ENCODE data around the gene PDHB. TPM values are rescaled to one million over a fixed set of nuclear protein-coding genes. Genes with fewer than 3 reads are reported as not detected.
A peak's percentile ranks its signal among the peaks of the same experiment; 100 is the strongest.

The PDHB gene
- total and polyA plus RNA-seq, 4 donors, result 50.8 to 67.6 (median 63.1) TPM

DNA sequence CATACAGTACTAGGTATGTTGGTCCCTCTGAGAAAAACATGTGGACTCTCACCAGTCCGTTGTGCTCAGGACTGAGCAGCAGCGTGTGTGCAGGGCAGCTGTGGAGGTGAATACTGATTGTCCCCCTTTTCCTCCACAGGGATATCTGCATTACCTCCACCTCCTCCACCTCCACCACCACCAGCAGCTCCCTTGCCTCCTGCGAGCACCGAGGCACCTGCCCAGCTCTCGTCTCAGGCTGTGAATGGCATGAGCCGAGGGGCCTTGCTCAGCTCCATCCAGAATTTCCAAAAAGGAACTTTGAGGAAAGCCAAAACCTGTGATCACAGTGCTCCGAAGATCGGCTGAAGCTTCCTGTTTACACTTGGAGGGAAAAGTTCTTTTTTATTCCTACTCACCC lies 9.0 kb downstream of the PDHB start:
- H3K36me3 ChIP-seq (ENCODE audit: control insufficient read depth in 4 of 4, insufficient read depth in 4 of 4, low read length in 4 of 4), result peaks cover 17 to 46% (median 34%) of the 10 kb centered on the region in 4 donors
- no peak overlapping the region for H3K4me3 ChIP-seq
- DNase-seq (no peak), ATAC-seq (ENCODE audit: insufficient read depth, low FRiP score) (no peak)
- H3K9ac ChIP-seq (ENCODE audit: insufficient read depth in 1 of 2, low read length in 2 of 2), result no peak overlapping the region
- peak overlapping the region in 1 of 2 donors; percentile 26 for H3K27ac ChIP-seq (ENCODE audit: low read depth in 1 of 2, low read length in 1 of 2)
- H3K9me3 ChIP-seq (ENCODE audit: control insufficient read depth in 4 of 4, insufficient read depth in 3 of 4, low read length in 3 of 4), result peaks cover 0 to 3% (median 0%) of the 10 kb centered on the region in 4 donors
- TF ChIP-seq, protein P1, sequence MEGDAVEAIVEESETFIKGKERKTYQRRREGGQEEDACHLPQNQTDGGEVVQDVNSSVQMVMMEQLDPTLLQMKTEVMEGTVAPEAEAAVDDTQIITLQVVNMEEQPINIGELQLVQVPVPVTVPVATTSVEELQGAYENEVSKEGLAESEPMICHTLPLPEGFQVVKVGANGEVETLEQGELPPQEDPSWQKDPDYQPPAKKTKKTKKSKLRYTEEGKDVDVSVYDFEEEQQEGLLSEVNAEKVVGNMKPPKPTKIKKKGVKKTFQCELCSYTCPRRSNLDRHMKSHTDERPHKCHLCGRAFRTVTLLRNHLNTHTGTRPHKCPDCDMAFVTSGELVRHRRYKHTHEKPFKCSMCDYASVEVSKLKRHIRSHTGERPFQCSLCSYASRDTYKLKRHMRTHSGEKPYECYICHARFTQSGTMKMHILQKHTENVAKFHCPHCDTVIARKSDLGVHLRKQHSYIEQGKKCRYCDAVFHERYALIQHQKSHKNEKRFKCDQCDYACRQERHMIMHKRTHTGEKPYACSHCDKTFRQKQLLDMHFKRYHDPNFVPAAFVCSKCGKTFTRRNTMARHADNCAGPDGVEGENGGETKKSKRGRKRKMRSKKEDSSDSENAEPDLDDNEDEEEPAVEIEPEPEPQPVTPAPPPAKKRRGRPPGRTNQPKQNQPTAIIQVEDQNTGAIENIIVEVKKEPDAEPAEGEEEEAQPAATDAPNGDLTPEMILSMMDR (IDR thresholded peaks at IDR 0.05; ENCODE audit: control extremely low read depth, extremely low read depth), result no peak
- H3K27me3 ChIP-seq (ENCODE audit: control insufficient read depth in 3 of 3, insufficient read depth in 3 of 3, low read length in 2 of 3), result no peaks in the 10 kb centered on the region
- WGBS, 2 donors, result 65 to 70% methylated on average over 8 of the region's 8 CpGs
- peaks cover 0 to 11% (median 0%) of the 10 kb centered on the region in 5 donors for H3K4me1 ChIP-seq (ENCODE audit: control insufficient read depth in 5 of 5, insufficient read depth in 5 of 5, low read length in 5 of 5)

DNA sequence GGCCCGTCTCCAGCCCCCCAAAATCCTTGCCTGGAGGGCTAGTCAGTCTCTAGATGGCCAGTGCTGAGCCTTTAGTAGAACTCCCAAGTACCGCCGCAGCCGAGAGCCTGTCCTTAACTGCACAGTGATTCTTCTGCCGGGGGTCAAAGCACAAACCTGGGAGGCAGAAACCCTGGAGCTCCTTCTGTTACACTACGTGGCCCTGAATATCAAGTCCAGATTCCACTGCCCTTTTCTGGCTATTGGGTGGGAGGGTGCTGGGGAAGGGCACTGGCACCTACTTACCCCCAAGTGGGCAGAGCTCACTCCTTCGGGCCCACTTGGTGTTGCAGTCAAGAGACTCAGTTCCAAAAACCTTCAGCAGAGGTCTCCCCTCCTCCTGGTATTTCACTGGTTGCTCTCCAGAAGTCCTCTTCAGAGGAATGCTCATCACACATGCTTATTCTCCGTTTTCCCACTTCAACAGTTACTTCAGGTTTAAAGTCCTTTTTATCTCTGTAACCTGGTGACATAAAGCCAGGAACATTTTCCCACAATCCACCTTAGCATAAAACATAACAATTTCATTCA lies 10.8 kb downstream of the PDHB start:
- Histone ChIP-seq H3K36me3 (ENCODE audit: control insufficient read depth in 4 of 4, insufficient read depth in 4 of 4, low read length in 4 of 4) (peaks cover 13 to 28% (median 22%) of the 10 kb centered on the region in 4 donors), H3K27ac (ENCODE audit: low read depth in 1 of 2, low read length in 1 of 2) (no peak overlapping the region), H3K9me3 (ENCODE audit: control insufficient read depth in 4 of 4, insufficient read depth in 3 of 4, low read length in 3 of 4) (peaks cover 0 to 3% (median 0%) of the 10 kb centered on the region in 4 donors), H3K27me3 (ENCODE audit: control insufficient read depth in 3 of 3, insufficient read depth in 3 of 3, low read length in 2 of 3) (no peaks in the 10 kb centered on the region), H3K4me3 (no peak overlapping the region), H3K9ac (ENCODE audit: insufficient read depth in 1 of 2, low read length in 2 of 2) (no peak overlapping the region), H3K4me1 (ENCODE audit: control insufficient read depth in 5 of 5, insufficient read depth in 5 of 5, low read length in 5 of 5) (peaks cover 0 to 11% (median 0%) of the 10 kb centered on the region in 5 donors)
- ATAC-seq (ENCODE audit: insufficient read depth, low FRiP score) (peak; percentile 58), DNase-seq (peak; percentile 34 to 78 (median 59))
- TF ChIP-seq, protein P1 (IDR thresholded peaks at IDR 0.05; ENCODE audit: control extremely low read depth, extremely low read depth), result no peak
- 73 to 78% methylated on average over 8 of the region's 8 CpGs for WGBS, 2 donors

DNA sequence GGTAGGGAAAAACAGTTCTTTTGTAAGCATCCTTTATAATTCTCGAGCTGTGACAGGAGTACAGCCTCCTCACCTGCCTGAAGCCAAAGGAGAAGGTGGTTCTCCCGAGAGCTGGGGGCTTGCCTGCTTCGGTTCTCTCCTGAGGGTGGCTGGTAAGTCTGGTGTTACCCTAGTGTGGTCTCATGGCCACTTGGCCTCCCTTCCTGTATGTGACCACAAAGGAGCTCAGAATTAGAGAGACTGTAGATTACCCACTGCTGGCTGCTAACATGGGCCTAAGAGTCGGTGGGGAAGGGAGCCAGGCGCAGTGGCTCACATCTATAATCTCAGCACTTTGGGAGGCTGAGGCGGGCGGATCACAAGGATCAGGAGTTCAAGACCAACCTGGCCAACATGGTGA lies 12.6 kb downstream of the PDHB start:
- TF ChIP-seq, protein P1 (IDR thresholded peaks at IDR 0.05; ENCODE audit: control extremely low read depth, extremely low read depth), result no peak
- Histone ChIP-seq H3K27ac (ENCODE audit: low read depth in 1 of 2, low read length in 1 of 2) (no peak overlapping the region), H3K9me3 (ENCODE audit: control insufficient read depth in 4 of 4, insufficient read depth in 3 of 4, low read length in 3 of 4) (no peaks in the 10 kb centered on the region), H3K27me3 (ENCODE audit: control insufficient read depth in 3 of 3, insufficient read depth in 3 of 3, low read length in 2 of 3) (no peaks in the 10 kb centered on the region), H3K36me3 (ENCODE audit: control insufficient read depth in 4 of 4, insufficient read depth in 4 of 4, low read length in 4 of 4) (peaks cover 6 to 32% (median 14%) of the 10 kb centered on the region in 4 donors), H3K4me1 (ENCODE audit: control insufficient read depth in 5 of 5, insufficient read depth in 5 of 5, low read length in 5 of 5) (peaks cover 0 to 11% (median 0%) of the 10 kb centered on the region in 5 donors), H3K9ac (ENCODE audit: insufficient read depth in 1 of 2, low read length in 2 of 2) (no peak overlapping the region), H3K4me3 (no peak overlapping the region)
- DNase-seq (no peak), ATAC-seq (ENCODE audit: insufficient read depth, low FRiP score) (no peak)
- 82 to 83% methylated on average over 7 of the region's 7 CpGs for WGBS, 2 donors

Data from lung (tissue), 12 donors.